Lower lobe of right lung (tissue), 2 donors: ENCODE data around the gene PARVA. TPM values are rescaled to one million over a fixed set of nuclear protein-coding genes. Genes with fewer than 3 reads are reported as not detected.

Experiments used
- ATAC-seq, 2 donors: fragments of 200-7000 bp; cut with Tn5 transposase; one replicate each; pipeline ENCODE4 v1.9.1; 2020 to 2022; ENCODE audit warnings: mild to moderate bottlenecking in 2 of 2, moderate library complexity in 2 of 2
- DNase-seq: peaks from one replicate; pipeline ENCODE4 v3.0.0-alpha.2; 2020
- H3K27ac ChIP-seq: fragments of 200-600 bp; one replicate; pipeline ENCODE4 v1.8.0; 2022
- H3K27me3 ChIP-seq: fragments of 200-600 bp; one replicate; pipeline ENCODE4 v1.8.0; 2022; ENCODE audit warnings: low read depth
- H3K36me3 ChIP-seq: fragments of 200-600 bp; one replicate; pipeline ENCODE4 v1.8.0; 2022; ENCODE audit warnings: mild to moderate bottlenecking
- H3K4me1 ChIP-seq: fragments of 200-600 bp; one replicate; pipeline ENCODE4 v1.8.0; 2022
- H3K4me3 ChIP-seq: fragments of 200-600 bp; one replicate; pipeline ENCODE4 v1.8.0; 2022; ENCODE audit warnings: mild to moderate bottlenecking
- H3K9me3 ChIP-seq: fragments of 200-600 bp; one replicate; pipeline ENCODE4 v1.8.0; 2022
- intact Hi-C: fragments of 100-400 bp; cut with DNase I; formaldehyde crosslinking; loops from one replicate; pipeline ENCODE4 v1.11.0; 2022
- total RNA-seq: library from RNA; stranded (reverse); fragmentation: NEBNext Ultra II Directional; extraction: Animal tissue kit (Norgen Biotek cat#: 25700); gene quantifications from one replicate; pipeline ENCODE4 v1.2.1, GENCODE V29; 2021
- TF ChIP-seq, protein P1 (sequence below): fragments of 200-600 bp; IDR thresholded peaks from one replicate; pipeline ENCODE4 v1.8.0; 2022; ENCODE audit warnings: antibody characterized with exemption, mild to moderate bottlenecking
- donor health status: DM: no; HTN: yes; CAD: no; lungs with severe emphysema.

The PARVA gene
- total RNA-seq, 1 donor from 2014 or later: 58.3 TPM

DNA sequence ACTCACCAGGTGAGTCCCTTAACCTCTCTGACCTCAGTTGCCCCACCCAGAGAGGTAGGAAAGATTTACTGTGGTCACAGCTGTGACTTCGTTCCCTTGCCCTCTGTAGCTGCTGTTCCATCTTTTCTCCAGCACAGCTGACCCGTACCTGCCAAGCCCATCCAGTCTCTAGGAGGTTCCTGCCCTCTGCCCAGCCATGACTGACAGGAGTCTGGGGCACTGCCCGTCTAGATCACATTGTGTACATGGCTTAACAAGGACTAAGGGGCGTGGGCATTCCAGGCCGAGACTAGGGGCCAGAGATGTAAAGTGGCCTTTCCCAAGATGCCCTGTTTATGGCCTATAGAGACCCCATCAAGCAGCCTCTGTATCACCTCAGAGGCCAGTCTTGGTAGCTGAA, 132.0 kb downstream of the PARVA start:
- TF ChIP-seq, protein P1, sequence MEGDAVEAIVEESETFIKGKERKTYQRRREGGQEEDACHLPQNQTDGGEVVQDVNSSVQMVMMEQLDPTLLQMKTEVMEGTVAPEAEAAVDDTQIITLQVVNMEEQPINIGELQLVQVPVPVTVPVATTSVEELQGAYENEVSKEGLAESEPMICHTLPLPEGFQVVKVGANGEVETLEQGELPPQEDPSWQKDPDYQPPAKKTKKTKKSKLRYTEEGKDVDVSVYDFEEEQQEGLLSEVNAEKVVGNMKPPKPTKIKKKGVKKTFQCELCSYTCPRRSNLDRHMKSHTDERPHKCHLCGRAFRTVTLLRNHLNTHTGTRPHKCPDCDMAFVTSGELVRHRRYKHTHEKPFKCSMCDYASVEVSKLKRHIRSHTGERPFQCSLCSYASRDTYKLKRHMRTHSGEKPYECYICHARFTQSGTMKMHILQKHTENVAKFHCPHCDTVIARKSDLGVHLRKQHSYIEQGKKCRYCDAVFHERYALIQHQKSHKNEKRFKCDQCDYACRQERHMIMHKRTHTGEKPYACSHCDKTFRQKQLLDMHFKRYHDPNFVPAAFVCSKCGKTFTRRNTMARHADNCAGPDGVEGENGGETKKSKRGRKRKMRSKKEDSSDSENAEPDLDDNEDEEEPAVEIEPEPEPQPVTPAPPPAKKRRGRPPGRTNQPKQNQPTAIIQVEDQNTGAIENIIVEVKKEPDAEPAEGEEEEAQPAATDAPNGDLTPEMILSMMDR: no peak
- ATAC-seq: no peak
- intact Hi-C loops: no loop called here

DNA sequence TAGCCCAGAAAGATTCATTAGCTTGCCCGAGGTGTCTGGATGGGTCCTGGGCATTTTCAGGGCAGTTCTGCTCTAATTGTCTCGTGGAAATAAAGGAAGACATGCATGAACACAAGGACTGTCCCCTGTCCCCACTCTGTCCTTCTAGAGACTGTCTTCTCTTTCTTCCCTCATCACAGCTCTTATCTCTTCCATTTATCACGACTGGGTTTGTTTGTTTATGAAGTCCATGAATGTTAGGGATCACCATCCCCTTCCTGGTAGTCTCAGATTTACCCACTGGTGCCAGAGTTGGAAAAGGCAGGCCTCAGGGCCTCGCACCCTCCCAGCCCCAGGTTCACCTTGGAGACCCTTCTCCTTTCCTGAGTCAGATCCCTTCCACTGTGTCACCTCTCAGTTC, 134.8 kb downstream of the PARVA start:
- H3K4me1 ChIP-seq: no peaks in the 10 kb centered on the region
- no peak overlapping the region for H3K4me3 ChIP-seq
- H3K9me3 ChIP-seq: no peaks in the 10 kb centered on the region
- no peak for DNase-seq
- H3K27me3 ChIP-seq: no peaks in the 10 kb centered on the region
- no peak overlapping the region for H3K27ac ChIP-seq
- peaks cover 29% of the 10 kb centered on the region for H3K36me3 ChIP-seq
- no peak for ATAC-seq
- intact Hi-C loops: no loop called here
- TF ChIP-seq, protein P1: no peak

More for the DNA sequence above, 132.0 kb downstream of the PARVA start:
- Histone ChIP-seq H3K4me1 (no peaks in the 10 kb centered on the region), H3K36me3 (peaks cover 25% of the 10 kb centered on the region), H3K27me3 (no peaks in the 10 kb centered on the region), H3K9me3 (no peaks in the 10 kb centered on the region), H3K4me3 (no peak overlapping the region), H3K27ac (no peak overlapping the region)
- no peak for DNase-seq

DNA sequence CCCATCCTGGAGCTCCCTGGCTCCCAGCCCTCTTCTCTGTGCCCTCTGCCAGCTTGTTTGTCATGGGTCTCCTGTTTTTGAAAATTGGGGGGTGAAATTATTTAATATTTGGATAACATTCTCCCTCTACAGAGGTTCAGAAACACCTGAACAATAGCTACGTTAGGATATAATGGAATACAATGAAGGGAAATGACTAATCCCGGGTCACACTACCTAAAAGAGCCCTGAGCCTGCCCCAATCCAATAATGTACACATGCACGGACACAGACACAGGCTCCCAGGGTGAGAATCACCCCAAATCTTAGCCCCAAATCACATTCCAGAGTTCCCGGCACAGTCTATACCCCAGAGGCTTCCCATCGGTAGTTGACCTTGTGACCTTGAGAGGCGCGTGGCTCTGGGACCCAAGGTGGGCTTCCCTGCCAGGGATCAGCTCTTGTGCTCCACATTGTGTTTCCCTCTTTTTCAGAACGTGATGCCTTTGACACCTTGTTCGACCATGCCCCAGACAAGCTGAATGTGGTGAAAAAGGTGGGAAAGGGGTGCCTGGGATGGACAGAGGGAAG, 135.5 kb downstream of the PARVA start:
- DNase-seq (no peak), ATAC-seq (no peak)
- Histone ChIP-seq H3K4me3 (no peak overlapping the region), H3K4me1 (no peaks in the 10 kb centered on the region), H3K27ac (no peak overlapping the region), H3K27me3 (no peaks in the 10 kb centered on the region), H3K36me3 (peaks cover 34% of the 10 kb centered on the region), H3K9me3 (no peaks in the 10 kb centered on the region)
- TF ChIP-seq, protein P1: no peak
- intact Hi-C loops: no loop called here

DNA sequence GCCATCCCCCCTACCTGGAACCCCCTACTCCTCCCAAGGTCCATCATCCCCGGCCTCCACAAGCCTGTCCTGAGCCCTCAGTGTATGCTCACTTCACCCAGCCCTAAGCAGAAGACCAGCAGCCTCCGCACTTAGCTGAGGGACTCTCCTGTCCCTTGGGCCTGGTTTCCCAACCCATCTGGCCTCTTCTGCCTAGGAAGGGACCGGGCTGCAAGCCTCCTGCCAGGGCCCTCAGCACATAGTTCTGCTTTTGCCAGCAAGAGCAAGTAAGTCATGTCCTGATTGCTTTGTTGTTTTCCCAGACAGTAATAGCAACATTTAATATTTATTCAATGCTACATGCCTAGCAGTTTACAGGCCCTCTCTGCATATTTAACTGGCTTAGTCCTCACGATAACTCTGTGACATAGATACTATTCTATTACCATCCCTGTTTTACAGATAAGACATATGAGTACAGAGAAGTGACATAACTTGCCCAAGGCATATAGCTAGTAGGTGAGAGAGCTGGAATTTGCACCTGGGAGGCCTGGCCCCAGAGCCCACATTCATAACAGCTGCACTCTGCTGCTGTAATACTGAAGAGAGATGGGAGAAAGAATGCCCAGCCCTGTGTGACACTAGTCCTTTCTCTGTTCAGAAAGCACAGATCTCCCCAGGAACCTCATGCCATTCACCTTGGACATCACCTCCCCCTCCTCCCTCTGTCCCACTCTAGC, 139.2 kb downstream of the PARVA start:
- Histone ChIP-seq H3K9me3 (no peaks in the 10 kb centered on the region), H3K4me1 (no peaks in the 10 kb centered on the region), H3K36me3 (peaks cover 46% of the 10 kb centered on the region), H3K4me3 (no peak overlapping the region), H3K27ac (no peak overlapping the region), H3K27me3 (no peaks in the 10 kb centered on the region)
- DNase-seq (no peak), ATAC-seq (no peak)
- TF ChIP-seq, protein P1: no peak
- intact Hi-C loops: no loop called here

DNA sequence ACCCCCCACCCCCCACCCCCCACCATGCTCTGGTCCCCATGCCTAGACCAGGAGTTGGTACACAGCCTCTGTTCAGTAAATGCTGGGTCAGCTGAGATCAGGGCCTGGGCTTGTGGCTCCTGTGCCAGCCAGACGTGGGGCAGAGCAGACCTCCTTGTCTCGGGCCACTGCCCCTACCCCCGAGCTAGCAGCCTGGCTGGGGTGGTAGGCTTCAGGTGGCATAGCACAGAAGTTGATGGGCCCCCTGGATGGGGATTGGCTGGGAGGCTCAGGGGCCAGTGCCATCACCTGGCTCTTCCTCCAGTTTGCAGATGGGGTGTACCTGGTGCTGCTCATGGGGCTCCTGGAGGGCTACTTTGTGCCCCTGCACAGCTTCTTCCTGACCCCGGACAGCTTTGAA, 139.9 kb downstream of the PARVA start:
- H3K27ac ChIP-seq: no peak overlapping the region
- H3K4me1 ChIP-seq: no peaks in the 10 kb centered on the region
- TF ChIP-seq, protein P1: no peak
- no peaks in the 10 kb centered on the region for H3K9me3 ChIP-seq
- intact Hi-C loops: no loop called here
- no peaks in the 10 kb centered on the region for H3K27me3 ChIP-seq
- DNase-seq: no peak
- ATAC-seq: no peak
- no peak overlapping the region for H3K4me3 ChIP-seq
- H3K36me3 ChIP-seq: peaks cover 46% of the 10 kb centered on the region
